Type B pancreatic cell (in vitro differentiated cells): ENCODE data around the gene SPAG9. TPM values are rescaled to one million over a fixed set of nuclear protein-coding genes. Genes with fewer than 3 reads are reported as not detected.
"Not testable (repeated sequence)": the region's sequence is repeated elsewhere in the genome, so short reads cannot be mapped to it uniquely, and the experiment has no call there.

Experiments
- DNase-seq: peaks from one replicate; pipeline ENCODE4 v3.0.0; 2021; ENCODE audit warnings: mixed read lengths; ENCODE audit not compliant: unreplicated experiment; ENCODE audit errors: extremely low spot score
- H3K27ac Mint-ChIP-seq: 2 replicates; pipeline ENCODE4 v1.8.0; 2021; ENCODE audit warnings: mild to moderate bottlenecking, mixed read lengths
- H3K27me3 Mint-ChIP-seq: 2 replicates; pipeline ENCODE4 v1.8.0; 2021; ENCODE audit warnings: mixed read lengths
- H3K36me3 Mint-ChIP-seq: 2 replicates; pipeline ENCODE4 v1.8.0; 2021; ENCODE audit warnings: mixed read lengths
- H3K4me1 Mint-ChIP-seq: one replicate; pipeline ENCODE4 v1.8.0; 2021; ENCODE audit warnings: mixed read lengths; ENCODE audit not compliant: unreplicated experiment
- H3K4me3 Mint-ChIP-seq: 2 replicates; pipeline ENCODE4 v1.8.0; 2021; ENCODE audit warnings: mild to moderate bottlenecking, mixed read lengths
- H3K9me3 Mint-ChIP-seq: 2 replicates; pipeline ENCODE4 v1.8.0; 2021; ENCODE audit warnings: mixed read lengths
- CTCF ChIP-seq: fragments of 200-600 bp; sonication (generic); conservative IDR thresholded peaks from 2 replicates; pipeline ENCODE4 v1.5.0; 2021; ENCODE audit warnings: antibody characterized with exemption, mild to moderate bottlenecking
- total RNA-seq: library from RNA; stranded (reverse); gene quantifications from 2 replicates; pipeline ENCODE4 v1.2.1, GENCODE V29; 2021; ENCODE audit warnings: low replicate concordance

The SPAG9 gene
- total RNA-seq, 1 donor from 2014 or later, result 82.9 TPM

DNA sequence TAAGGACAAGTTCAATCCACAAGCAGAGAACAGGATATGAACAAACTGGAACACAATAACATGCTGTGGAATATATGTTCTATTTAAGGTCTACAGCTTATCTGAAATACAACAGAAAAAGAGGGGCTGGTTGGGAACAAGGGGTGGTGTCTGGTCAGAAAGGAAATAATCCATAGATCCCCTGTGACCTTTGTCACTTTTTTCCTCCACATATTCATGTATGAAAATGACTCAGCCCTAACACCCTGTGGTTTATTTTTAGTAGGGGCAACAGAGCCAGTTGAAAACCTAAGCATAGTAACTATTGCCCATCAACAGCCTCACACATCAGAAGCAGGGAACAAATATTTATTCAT, 12.3 kb upstream of the SPAG9 start:
- no peak overlapping the region for H3K4me3 Mint-ChIP-seq
- H3K4me1 Mint-ChIP-seq, result peaks cover 7% of the 10 kb centered on the region
- H3K27ac Mint-ChIP-seq, result no peak overlapping the region
- TF ChIP-seq CTCF, result no peak
- H3K27me3 Mint-ChIP-seq, result no peaks in the 10 kb centered on the region
- no peaks in the 10 kb centered on the region for H3K9me3 Mint-ChIP-seq
- H3K36me3 Mint-ChIP-seq, result no peaks in the 10 kb centered on the region
- DNase-seq, result no peak

GRCh38 chr17:51128076-51128475, 7.4 kb upstream of the SPAG9 start:
- no peak for TF ChIP-seq CTCF
- H3K36me3 Mint-ChIP-seq, result no peaks in the 10 kb centered on the region
- peaks cover 11% of the 10 kb centered on the region for H3K4me1 Mint-ChIP-seq
- DNase-seq, result no peak
- no peaks in the 10 kb centered on the region for H3K27me3 Mint-ChIP-seq
- H3K4me3 Mint-ChIP-seq, result no peak overlapping the region
- no peak overlapping the region for H3K27ac Mint-ChIP-seq
- H3K9me3 Mint-ChIP-seq, result no peaks in the 10 kb centered on the region

GRCh38 chr17:51124640-51125503, 4.2 kb upstream of the SPAG9 start:
- Mint-ChIP-seq H3K4me3 (no peak overlapping the region), H3K9me3 (no peaks in the 10 kb centered on the region), H3K4me1 (peaks cover 23% of the 10 kb centered on the region), H3K27ac (no peak overlapping the region), H3K27me3 (no peaks in the 10 kb centered on the region), H3K36me3 (no peaks in the 10 kb centered on the region)
- TF ChIP-seq CTCF, result no peak
- no peak for DNase-seq

- peak overlapping the region; percentile 92 for H3K4me3 Mint-ChIP-seq
- peak overlapping the region; percentile 100 for H3K27ac Mint-ChIP-seq
- H3K9me3 Mint-ChIP-seq, DNase-seq, H3K36me3 Mint-ChIP-seq, H3K27me3 Mint-ChIP-seq: not testable (repeated sequence)
- H3K4me1 Mint-ChIP-seq, result peaks cover 39% of the 10 kb centered on the region
Measured at GRCh38 chr17:51122473-51123115, 1.9 kb upstream of the SPAG9 start.

GRCh38 chr17:51121620-51122472, 1.2 kb upstream of the SPAG9 start:
- H3K4me1 Mint-ChIP-seq, result peaks cover 44% of the 10 kb centered on the region
- no peak for TF ChIP-seq CTCF
- no peaks in the 10 kb centered on the region for H3K36me3 Mint-ChIP-seq
- no peaks in the 10 kb centered on the region for H3K9me3 Mint-ChIP-seq
- H3K27ac Mint-ChIP-seq, result peak overlapping the region; percentile 100
- H3K4me3 Mint-ChIP-seq, result peak overlapping the region; percentile 92
- H3K27me3 Mint-ChIP-seq, result no peaks in the 10 kb centered on the region
- peak; percentile 76 for DNase-seq
